ENCODE data around the gene PDE2A.

Gene PDE2A

GRCh38 chr11:72682238-72682857 is 8.1 kb upstream of the PDE2A start:
- DNase-seq = no peak

- no peak for DNase-seq
Measured at GRCh38 chr11:72681226-72682153, 7.3 kb upstream of the PDE2A start.

- DNase-seq = no peak
Measured at GRCh38 chr11:72680624-72681158, 6.5 kb upstream of the PDE2A start.

GRCh38 chr11:72679869-72680268 is 5.6 kb upstream of the PDE2A start:
- no peak for DNase-seq

GRCh38 chr11:72678524-72678923 is 4.3 kb upstream of the PDE2A start:
- no peak for DNase-seq

- peak; percentile 22 for DNase-seq
Measured at GRCh38 chr11:72676861-72677341, 2.7 kb upstream of the PDE2A start.

- no peak for DNase-seq
Measured at GRCh38 chr11:72675221-72675620, 999 bp upstream of the PDE2A start.

- DNase-seq = no peak
Measured at GRCh38 chr11:72673284-72673942, 809 bp downstream of the PDE2A start.

GRCh38 chr11:72672597-72673238 is 1.5 kb downstream of the PDE2A start:
- no peak for DNase-seq

GRCh38 chr11:72671152-72672099 is 2.8 kb downstream of the PDE2A start:
- DNase-seq = no peak

- DNase-seq = no peak
Measured at GRCh38 chr11:72670041-72670440, 4.2 kb downstream of the PDE2A start.

- no peak for DNase-seq
Measured at GRCh38 chr11:72669527-72669926, 4.7 kb downstream of the PDE2A start.

- DNase-seq = no peak
Measured at GRCh38 chr11:72668629-72669347, 5.4 kb downstream of the PDE2A start.

- no peak for DNase-seq
Measured at GRCh38 chr11:72665911-72666472, 8.2 kb downstream of the PDE2A start.

GRCh38 chr11:72662036-72662435 is 12.2 kb downstream of the PDE2A start:
- DNase-seq = no peak

GRCh38 chr11:72661486-72661885 is 12.7 kb downstream of the PDE2A start:
- DNase-seq = no peak

GRCh38 chr11:72658989-72659640 is 15.1 kb downstream of the PDE2A start:
- DNase-seq = no peak

- no peak for DNase-seq
Measured at GRCh38 chr11:72657411-72658100, 16.7 kb downstream of the PDE2A start.

GRCh38 chr11:72655896-72656464 is 18.2 kb downstream of the PDE2A start:
- DNase-seq = no peak
